GM23338 (cell line): ENCODE data around the gene PIGC.

Experiments used
- CREB1 ChIP-seq: fragments of 250-450 bp; sonication (Bioruptor Pico); IDR thresholded peaks from 2 replicates; pipeline ENCODE4 v1.5.0; 2020; ENCODE audit warnings: low read depth, mild to moderate bottlenecking, moderate library complexity
- EZH2 ChIP-seq: fragments of 200-600 bp; sonication (generic); IDR thresholded peaks from one replicate; pipeline ENCODE4 v1.8.0; 2017; ENCODE audit warnings: antibody characterized with exemption, mild to moderate bottlenecking, low read depth; ENCODE audit not compliant: unreplicated experiment
- EZH2phosphoT487 ChIP-seq: fragments of 200-600 bp; sonication (generic); IDR thresholded peaks from one replicate; pipeline ENCODE4 v1.8.1; 2018; ENCODE audit warnings: antibody characterized with exemption; ENCODE audit not compliant: unreplicated experiment
- JUNB ChIP-seq: IDR thresholded peaks from one replicate; pipeline ENCODE4 v1.6.1; 2016; ENCODE audit warnings: antibody characterized with exemption; ENCODE audit not compliant: unreplicated experiment
- POLR2AphosphoS5 ChIP-seq: IDR thresholded peaks from 2 replicates; pipeline ENCODE4 v1.6.1; 2016; ENCODE audit warnings: antibody characterized with exemption, low read depth
- STAT1 ChIP-seq: IDR thresholded peaks from one replicate; pipeline ENCODE4 v1.6.1; 2016; ENCODE audit warnings: antibody characterized with exemption; ENCODE audit not compliant: unreplicated experiment
- ZNF462 ChIP-seq: fragments of 250-450 bp; sonication (Bioruptor Pico); IDR thresholded peaks from 2 replicates; pipeline ENCODE4 v1.5.0; 2020; ENCODE audit warnings: mild to moderate bottlenecking, moderate library complexity
- TF ChIP-seq, protein P1 (sequence below), 2 experiments: fragments of 200-600 bp in 1 of 2; sonication (generic) in 1 of 2; conservative IDR thresholded peaks; 2 replicates each; pipeline versions ENCODE4 v1.5.1 to v1.6.1; 2016 to 2017; ENCODE audit warnings: antibody characterized with exemption in 2 of 2, low read depth in 2 of 2, mild to moderate bottlenecking in 2 of 2, moderate library complexity in 1 of 2
- TF ChIP-seq, protein P2 (sequence below): IDR thresholded peaks from one replicate; pipeline ENCODE4 v1.6.1; 2018; ENCODE audit warnings: antibody characterized with exemption; ENCODE audit not compliant: unreplicated experiment

DNA sequence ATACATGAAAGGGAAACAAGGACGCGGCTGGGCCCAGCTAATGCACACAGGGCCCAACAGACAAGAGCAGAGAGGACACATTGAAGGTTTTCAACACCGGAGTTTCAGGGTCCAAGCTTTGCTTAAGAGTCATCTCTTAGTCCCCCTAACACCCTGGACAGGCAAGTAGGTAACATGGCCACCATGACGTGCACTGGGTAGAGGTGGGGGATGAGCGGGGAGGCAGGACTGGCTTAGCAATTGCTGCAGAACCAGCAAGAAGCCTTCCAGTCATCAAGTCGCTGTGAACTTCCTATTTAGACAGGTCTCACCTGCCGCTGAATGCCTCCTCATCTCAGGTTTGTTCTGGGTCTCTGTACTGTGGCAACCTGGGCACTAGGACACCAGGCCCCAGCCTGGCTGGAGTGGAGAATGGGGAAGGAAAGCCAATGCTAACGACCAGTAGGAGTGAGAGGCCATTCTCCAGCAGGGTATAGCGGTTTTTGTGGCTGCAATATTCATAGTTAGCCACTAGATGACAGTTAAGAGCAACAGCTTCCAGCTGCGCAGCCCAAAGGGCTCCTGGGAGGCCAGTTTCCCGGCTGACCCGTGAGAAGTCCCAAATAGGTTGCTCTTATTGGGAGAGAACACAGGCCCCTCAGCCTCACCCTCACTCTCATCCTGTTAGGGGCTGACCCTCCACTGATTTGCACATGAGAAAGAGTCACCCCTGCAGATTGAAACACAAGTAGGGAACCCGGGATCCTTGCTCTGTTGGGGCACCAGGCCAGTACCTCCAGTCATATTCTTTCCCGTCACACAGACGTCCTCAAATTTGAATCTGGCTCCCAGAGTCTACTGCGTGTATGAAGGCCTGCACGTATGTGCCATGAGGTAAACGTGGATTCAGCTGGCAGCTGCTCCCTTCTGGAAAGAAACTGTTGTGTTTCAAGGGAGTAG lies 6.0 kb upstream of the PIGC start:
- TF ChIP-seq, protein P1, sequence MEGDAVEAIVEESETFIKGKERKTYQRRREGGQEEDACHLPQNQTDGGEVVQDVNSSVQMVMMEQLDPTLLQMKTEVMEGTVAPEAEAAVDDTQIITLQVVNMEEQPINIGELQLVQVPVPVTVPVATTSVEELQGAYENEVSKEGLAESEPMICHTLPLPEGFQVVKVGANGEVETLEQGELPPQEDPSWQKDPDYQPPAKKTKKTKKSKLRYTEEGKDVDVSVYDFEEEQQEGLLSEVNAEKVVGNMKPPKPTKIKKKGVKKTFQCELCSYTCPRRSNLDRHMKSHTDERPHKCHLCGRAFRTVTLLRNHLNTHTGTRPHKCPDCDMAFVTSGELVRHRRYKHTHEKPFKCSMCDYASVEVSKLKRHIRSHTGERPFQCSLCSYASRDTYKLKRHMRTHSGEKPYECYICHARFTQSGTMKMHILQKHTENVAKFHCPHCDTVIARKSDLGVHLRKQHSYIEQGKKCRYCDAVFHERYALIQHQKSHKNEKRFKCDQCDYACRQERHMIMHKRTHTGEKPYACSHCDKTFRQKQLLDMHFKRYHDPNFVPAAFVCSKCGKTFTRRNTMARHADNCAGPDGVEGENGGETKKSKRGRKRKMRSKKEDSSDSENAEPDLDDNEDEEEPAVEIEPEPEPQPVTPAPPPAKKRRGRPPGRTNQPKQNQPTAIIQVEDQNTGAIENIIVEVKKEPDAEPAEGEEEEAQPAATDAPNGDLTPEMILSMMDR (conservative IDR thresholded peaks at IDR 0.05; ENCODE audit: low read depth in 2 of 2) = peak; percentile 79 to 85
- TF ChIP-seq EZH2phosphoT487 (no peak), POLR2AphosphoS5 (no peak), EZH2 (no peak), JUNB (no peak), ZNF462 (CRISPR knock-in tag) (no peak), STAT1 (no peak), CREB1 (peak; percentile 17; the same call in 1 of the 2 replicates)
- TF ChIP-seq, protein P2, sequence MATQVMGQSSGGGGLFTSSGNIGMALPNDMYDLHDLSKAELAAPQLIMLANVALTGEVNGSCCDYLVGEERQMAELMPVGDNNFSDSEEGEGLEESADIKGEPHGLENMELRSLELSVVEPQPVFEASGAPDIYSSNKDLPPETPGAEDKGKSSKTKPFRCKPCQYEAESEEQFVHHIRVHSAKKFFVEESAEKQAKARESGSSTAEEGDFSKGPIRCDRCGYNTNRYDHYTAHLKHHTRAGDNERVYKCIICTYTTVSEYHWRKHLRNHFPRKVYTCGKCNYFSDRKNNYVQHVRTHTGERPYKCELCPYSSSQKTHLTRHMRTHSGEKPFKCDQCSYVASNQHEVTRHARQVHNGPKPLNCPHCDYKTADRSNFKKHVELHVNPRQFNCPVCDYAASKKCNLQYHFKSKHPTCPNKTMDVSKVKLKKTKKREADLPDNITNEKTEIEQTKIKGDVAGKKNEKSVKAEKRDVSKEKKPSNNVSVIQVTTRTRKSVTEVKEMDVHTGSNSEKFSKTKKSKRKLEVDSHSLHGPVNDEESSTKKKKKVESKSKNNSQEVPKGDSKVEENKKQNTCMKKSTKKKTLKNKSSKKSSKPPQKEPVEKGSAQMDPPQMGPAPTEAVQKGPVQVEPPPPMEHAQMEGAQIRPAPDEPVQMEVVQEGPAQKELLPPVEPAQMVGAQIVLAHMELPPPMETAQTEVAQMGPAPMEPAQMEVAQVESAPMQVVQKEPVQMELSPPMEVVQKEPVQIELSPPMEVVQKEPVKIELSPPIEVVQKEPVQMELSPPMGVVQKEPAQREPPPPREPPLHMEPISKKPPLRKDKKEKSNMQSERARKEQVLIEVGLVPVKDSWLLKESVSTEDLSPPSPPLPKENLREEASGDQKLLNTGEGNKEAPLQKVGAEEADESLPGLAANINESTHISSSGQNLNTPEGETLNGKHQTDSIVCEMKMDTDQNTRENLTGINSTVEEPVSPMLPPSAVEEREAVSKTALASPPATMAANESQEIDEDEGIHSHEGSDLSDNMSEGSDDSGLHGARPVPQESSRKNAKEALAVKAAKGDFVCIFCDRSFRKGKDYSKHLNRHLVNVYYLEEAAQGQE = no peak
